PC-9 (cell line): ENCODE measurements around the gene CD200R1L.

ENCODE experiments used
- CTCF ChIP-seq: fragments of 200-600 bp; sonication (generic); conservative IDR thresholded peaks from 2 replicates; pipeline ENCODE4 v1.6.1; 2017; ENCODE audit warnings: mixed run types, antibody characterized with exemption, mild to moderate bottlenecking, moderate library complexity
- EZH2 ChIP-seq: fragments of 200-600 bp; sonication (generic); IDR thresholded peaks from 2 replicates; pipeline ENCODE4 v1.8.0; 2017; ENCODE audit warnings: antibody characterized with exemption, low read depth

- no peak for TF ChIP-seq CTCF
- no peak for TF ChIP-seq EZH2
Measured at GRCh38 chr3:112773864-112774263, 72.8 kb downstream of the CD200R1L start.
